ENCODE data around the gene UGT1A9.

The UGT1A9 gene

GRCh38 chr2:233803994-233804393, 132.3 kb downstream of the UGT1A9 start:
- intact Hi-C loops (cut with DNase I) = no loop called here
- DNase-seq = peak in 8 of 42 donors; percentile 3 to 28 (median 13)

GRCh38 chr2:233807215-233807865, 135.6 kb downstream of the UGT1A9 start:
- intact Hi-C loops (cut with DNase I) = no loop called here

GRCh38 chr2:233807966-233808935, 136.6 kb downstream of the UGT1A9 start:
- intact Hi-C loops (cut with DNase I) = no loop called here
- peak in 9 of 42 donors; percentile 2 to 26 (median 9) for DNase-seq

More at GRCh38 chr2:233807215-233807865, 135.6 kb downstream of the UGT1A9 start:
- DNase-seq = peak in 9 of 42 donors; percentile 4 to 21 (median 12)

GRCh38 chr2:233810385-233810784, 138.7 kb downstream of the UGT1A9 start:
- intact Hi-C loops (cut with DNase I) = no loop called here
- DNase-seq = peak in 8 of 42 donors; percentile 1 to 31 (median 2)

GRCh38 chr2:233811087-233811486, 139.4 kb downstream of the UGT1A9 start:
- peak in 6 of 42 donors; percentile 2 to 25 (median 10) for DNase-seq
- intact Hi-C loops (cut with DNase I) = no loop called here

GRCh38 chr2:233811732-233812131, 140.0 kb downstream of the UGT1A9 start:
- DNase-seq = peak in 11 of 42 donors; percentile 1 to 21 (median 7)
- intact Hi-C loops (cut with DNase I) = no loop called here

GRCh38 chr2:233813236-233814055, 141.7 kb downstream of the UGT1A9 start:
- intact Hi-C loops (cut with DNase I) = no loop called here
- DNase-seq = peak in 5 of 42 donors; percentile 1 to 20 (median 4)

- intact Hi-C loops (cut with DNase I) = no loop called here
- peak in 5 of 42 donors; percentile 2 to 21 (median 3) for DNase-seq
Observed at GRCh38 chr2:233814056-233814835, 142.5 kb downstream of the UGT1A9 start.

GRCh38 chr2:233815861-233816260, 144.2 kb downstream of the UGT1A9 start:
- DNase-seq = no peak
- intact Hi-C loops (cut with DNase I) = no loop called here

- peak in 2 of 42 donors; percentile 4 to 14 for DNase-seq
- intact Hi-C loops (cut with DNase I) = no loop called here
Observed at GRCh38 chr2:233816334-233816733, 144.6 kb downstream of the UGT1A9 start.

- DNase-seq = peak in 4 of 42 donors; percentile 4 to 13 (median 8)
Observed at GRCh38 chr2:233816771-233817170, 145.1 kb downstream of the UGT1A9 start.

GRCh38 chr2:233817361-233817911, 145.7 kb downstream of the UGT1A9 start:
- peak in 7 of 42 donors; percentile 1 to 16 (median 4) for DNase-seq
- intact Hi-C loops (cut with DNase I) = no loop called here

More at GRCh38 chr2:233816771-233817170, 145.1 kb downstream of the UGT1A9 start:
- intact Hi-C loops (cut with DNase I) = no loop called here

GRCh38 chr2:233817995-233818638, 146.4 kb downstream of the UGT1A9 start:
- intact Hi-C loops (cut with DNase I) = no loop called here
- DNase-seq = peak in 5 of 42 donors; percentile 2 to 23 (median 8)

- intact Hi-C loops (cut with DNase I) = no loop called here
- DNase-seq = peak in 6 of 42 donors; percentile 1 to 20 (median 5)
Observed at GRCh38 chr2:233818639-233819621, 147.2 kb downstream of the UGT1A9 start.

GRCh38 chr2:233819884-233820773, 148.4 kb downstream of the UGT1A9 start:
- peak in 4 of 42 donors; percentile 10 to 29 (median 10) for DNase-seq
- intact Hi-C loops (cut with DNase I) = no loop called here
